GM19238 (cell line): Measurements from ENCODE around the gene AATK.

Experiments
- DNase-seq: peaks from one replicate; pipeline ENCODE4 v3.0.0; 2011; ENCODE audit warnings: low spot score; ENCODE audit not compliant: insufficient read length

Gene AATK

GRCh38 chr17:81073967-81074839, 91.8 kb downstream of the AATK start:
- no peak for DNase-seq

- DNase-seq = no peak
Observed at GRCh38 chr17:81071761-81072741, 94.0 kb downstream of the AATK start.

- no peak for DNase-seq
Observed at GRCh38 chr17:81070541-81071246, 95.3 kb downstream of the AATK start.

DNA sequence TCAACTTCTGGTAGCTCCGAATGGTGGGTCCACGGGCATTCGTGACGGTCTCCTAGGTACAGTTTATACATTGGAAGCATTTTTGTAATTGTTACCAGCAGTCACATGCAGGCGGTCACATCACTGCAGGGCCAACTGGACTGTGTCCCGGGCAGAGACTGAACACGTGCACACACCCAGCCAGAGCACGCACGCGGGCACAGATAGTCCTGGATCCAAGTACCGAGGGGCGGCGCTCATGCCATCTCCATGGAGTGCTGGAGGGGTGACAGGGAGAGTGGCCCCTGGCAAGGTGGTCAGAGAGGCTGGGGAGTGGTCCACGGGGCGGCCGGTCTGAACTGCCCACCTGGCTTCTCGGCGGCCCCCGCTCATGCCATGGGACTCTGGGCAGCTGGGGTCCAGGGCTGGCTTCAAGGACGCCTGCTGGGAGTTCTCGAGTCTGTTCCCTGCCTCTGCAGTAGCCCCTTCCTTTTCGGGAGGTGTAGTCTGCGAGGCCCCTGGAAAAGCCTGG, 96.8 kb downstream of the AATK start:
- no peak for DNase-seq

GRCh38 chr17:81068411-81069134, 97.4 kb downstream of the AATK start:
- no peak for DNase-seq

DNA sequence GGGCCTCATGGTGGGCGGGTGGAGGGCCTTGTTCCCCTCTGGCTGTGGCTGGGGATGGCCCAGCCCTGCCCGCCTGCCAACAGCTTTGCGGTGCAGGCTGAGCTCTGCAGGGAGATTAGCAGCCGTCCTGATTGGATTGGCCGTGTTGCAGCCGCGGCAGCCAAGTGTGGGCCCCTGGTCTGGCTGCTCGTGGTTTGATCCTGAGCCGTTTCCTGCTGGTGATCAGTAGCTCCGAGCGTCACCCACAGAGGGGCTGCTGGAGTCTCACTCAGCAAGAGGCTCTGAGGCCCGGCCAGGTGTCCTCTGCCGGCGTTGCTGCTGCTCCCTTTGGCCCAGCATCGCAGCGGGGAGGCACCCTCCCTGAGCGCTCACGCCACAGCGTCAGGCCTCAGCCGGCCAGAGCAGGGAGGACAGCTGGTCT, 98.6 kb downstream of the AATK start:
- DNase-seq = no peak
